HG03108 (cell line): ENCODE measurements around the gene GALNT18.

Experiments
- ATAC-seq: cut with Tn5 transposase; IDR thresholded peaks from one replicate; pipeline ENCODE4 v1.9.1; 2021; ENCODE audit warnings: moderate library complexity; ENCODE audit not compliant: unreplicated experiment

GALNT18 gene

DNA sequence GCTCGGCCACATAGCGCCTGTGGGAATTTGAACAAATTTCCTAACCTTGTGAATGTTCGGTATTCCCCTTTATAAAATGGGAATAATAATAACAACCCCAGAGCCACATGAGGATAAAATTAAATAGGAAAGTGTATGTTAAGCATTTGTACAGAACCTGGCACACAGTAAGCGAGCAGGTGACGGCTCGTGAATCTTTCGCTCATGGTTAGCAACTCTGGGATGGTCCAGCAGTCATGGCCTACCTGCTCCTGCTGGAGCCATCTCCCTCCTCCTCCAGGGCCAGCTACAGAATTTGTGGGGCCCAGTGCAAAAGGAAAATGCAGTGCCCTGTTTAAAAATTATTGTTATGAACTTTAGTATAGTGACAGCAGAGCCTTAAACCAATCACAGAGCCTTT is 180.3 kb downstream of the GALNT18 start:
- ATAC-seq = no peak

DNA sequence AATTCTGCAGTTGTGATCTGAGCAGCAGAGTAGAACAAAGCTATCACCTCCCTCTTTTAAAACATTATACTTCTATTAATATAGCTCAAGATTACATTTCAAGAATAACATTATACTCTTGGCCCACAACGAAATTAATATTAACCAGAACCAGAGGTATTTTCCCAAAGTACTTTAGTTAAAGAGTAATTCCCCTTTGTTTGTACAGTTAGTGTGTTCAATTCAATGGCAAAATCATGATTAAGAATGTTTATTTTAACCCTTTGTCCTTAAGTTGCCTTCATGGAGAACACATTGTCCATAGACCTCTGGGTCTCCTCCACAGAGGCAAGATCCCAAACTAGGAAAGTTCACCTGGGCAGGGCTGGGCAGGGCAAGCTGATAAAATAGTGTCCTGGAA is 180.7 kb downstream of the GALNT18 start:
- ATAC-seq = no peak

DNA sequence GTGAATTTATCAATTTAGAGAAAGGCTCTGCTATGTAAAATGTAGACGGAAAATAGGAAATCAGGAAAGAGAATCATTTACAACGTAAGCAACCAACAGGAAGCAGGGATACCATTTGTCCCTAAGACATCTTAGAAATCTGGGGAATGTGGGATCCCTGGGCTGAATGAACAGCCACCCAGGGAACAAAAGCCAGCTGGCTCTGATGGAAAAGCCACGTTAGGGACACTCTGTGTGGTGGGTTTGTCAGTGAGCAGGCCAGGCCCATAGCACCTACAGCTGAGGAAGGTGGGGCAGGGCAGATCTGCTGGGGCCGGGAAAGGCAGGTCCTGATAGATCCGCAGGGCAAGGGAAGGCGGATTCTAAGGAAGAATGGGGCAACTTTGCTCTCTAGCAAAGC is 181.7 kb downstream of the GALNT18 start:
- no peak for ATAC-seq

DNA sequence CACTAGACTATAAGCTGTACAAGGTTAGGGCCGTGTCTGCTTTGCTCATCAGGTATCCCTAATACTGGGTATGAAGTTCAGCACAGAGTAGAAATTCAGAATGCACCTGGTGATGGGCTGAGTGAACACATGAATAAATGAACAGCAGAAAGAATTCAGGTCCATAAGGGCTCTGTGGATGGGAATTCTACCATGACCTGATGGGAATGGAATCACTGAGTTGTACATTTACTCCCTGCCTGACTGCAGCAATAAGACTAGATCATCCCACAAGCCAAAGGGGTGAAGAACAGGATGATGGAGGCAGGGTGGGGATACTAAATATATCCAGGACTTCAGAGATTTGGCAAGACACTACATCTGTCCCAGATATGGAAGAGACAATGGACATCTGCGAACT is 182.2 kb downstream of the GALNT18 start:
- no peak for ATAC-seq

DNA sequence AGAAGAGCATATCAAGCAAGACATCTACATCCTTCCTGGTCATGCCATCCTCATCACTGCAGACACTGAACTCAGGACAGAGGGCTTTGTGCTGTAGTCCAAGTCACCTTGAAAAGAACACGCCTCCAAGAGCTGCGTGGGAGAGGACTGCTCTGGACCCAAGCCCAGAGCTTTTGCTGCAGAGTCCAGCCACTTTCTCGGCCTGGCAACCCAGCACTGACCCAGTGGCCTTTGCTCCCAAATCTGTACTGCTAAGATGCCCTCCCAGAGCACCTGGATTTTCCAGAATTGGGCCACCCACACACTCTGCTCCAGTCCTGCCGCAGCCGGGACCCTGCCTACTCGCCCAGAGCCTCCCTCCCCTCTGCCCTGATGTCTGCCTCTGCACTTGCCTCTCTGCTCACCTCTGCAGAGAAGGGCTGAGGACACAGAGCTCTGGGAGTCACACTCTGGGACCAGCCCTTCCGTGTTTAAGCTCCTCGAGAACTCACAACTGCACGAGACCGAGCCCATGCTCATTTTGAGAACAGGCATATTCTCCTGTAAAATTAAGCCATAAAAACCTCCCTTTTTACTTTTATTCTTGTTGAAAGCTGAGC is 185.0 kb downstream of the GALNT18 start:
- ATAC-seq = no peak

DNA sequence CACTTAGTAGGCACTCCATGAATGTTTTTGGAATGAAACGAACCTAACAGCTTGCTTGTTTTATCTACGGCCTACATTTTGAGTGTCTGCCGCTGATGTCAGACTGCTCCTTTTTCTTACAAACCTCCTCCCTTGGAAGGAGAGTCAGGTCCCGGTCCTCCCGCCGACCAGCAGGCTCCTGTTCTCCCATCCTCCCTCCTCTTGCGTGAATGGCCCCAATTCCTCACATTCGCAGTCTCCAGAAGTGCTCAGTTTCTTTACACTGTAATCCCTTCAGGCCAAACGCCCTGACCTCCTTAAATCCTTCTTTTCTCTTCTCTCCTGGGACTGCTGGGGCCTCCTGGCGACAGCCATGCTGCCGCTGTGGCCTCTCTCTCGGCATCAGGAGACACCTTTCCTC is 186.2 kb downstream of the GALNT18 start:
- no peak for ATAC-seq

DNA sequence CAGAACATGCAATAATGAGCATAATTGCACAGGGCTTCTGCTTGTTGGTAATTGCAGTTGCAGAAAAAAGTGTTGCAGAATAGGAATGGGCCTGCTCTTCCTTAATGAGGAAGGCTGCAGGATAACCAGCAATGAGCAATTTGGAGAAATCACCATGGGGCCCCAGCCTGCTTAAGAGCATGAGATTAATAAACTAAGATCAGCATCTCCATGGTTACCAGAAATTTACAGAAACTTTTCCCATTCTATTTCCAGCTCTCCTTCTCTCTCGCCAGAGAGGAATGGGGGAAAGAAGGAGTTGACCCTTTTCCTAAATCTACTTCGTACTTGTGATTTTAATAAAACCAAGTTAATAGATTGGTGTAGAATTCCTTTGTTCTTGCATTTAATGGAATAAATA is 187.8 kb downstream of the GALNT18 start:
- no peak for ATAC-seq

DNA sequence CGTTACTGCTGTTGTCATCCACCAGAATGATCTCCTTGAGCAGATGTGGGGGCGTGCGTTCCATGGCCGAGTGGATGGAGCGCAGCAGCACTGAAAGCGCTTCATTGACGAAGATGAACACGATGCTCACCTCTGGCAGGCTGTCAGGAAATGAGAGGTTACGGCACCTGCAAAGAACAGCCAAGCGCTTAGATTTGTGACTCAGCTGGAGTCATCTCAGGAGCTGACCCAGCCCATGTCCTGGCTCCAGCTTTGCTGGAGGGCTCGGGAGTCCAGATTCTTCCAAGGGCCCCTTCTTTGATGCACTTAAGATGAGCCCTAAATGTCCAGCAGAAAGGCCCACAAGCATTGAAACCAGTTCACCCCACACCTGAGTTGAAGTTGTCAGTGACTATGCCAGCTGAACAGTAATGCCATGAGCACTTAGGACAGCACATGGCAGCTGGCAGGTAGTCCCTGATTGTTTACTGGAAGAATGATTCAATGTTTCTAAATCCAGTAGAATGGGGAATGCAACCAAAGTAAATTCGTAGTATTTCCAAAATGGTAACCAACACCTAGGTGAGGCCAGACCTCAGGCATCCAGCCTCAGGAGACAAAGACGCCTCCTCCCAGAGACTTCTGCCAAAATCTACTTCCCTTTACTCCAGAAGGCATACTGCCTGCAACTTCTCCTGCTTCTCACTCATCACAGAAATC is 189.0 kb downstream of the GALNT18 start:
- ATAC-seq = no peak

DNA sequence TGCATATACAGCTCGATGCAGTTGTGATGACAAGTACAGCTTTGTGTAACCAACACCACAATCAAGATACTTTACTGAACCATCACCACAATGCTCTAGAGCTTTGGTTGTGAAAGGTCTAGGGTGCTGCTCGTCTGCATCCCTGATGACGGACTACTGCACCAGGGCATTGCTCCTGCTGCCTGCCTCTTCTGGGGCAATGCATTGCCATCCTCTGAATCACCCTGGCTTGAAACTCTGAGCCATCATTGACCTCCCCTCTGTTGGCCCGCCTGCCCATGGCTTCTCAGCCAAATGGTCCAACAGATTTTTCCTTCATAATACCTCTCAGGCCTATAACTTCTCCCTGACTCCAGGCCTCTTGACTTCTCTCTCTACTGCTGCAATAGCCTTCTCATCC is 191.4 kb downstream of the GALNT18 start:
- no peak for ATAC-seq

DNA sequence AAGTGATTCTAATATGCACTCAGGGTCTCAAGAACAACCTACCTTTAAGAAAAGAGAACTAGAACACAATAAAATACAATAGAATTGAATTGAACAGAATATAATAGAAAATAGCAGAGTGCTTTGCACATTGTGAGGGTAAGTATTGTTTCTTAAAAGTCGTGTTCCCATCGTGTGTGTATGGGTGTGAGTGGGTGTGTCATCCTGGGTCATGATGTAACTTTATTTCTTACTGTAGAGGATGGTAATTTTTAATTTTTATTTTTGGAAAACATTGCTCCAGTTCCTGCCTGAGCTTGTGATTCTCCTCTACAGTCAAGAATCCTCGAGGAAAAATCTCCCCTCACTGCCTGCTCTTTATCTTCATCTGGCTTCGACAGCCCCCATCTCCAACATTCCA is 193.1 kb downstream of the GALNT18 start:
- ATAC-seq = no peak

DNA sequence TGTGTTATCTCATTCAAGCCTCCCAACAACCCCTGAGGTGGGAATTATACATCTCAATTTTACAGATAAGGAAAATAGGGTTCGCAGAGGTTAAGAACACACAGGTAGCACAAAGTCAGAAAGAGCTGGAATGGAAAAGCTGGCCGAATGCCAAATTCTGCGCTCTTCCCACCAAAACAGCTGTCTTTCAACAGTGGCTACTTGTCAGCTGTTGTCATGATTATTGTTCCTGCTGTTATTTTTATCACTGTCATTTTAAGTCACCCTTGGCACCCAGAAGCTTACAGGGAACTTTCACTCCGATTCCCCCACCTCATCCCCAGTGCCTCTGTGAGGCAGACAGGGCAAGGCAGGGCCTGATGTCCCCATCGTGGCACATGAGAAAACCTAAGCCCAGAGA is 194.3 kb downstream of the GALNT18 start:
- no peak for ATAC-seq

DNA sequence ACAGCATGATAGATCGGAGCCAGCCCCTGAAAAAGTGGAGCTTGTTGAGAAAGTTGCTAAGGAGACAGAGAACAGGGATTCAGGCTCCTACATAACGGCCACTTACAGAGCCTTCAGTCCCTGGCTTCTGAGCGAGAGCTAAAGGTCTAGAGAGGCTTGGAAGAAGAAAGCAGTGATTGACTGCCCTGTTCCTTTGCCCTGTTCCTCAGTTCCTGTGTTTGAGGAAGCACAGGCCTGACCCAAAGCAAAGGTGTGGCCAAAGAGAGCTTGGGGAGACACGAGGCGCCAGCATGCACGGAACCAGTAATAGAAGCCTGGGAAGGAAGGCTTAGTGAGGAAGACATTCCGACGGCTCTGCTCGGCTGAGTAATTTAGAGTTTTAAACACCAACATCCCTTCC is 194.7 kb downstream of the GALNT18 start:
- no peak for ATAC-seq

DNA sequence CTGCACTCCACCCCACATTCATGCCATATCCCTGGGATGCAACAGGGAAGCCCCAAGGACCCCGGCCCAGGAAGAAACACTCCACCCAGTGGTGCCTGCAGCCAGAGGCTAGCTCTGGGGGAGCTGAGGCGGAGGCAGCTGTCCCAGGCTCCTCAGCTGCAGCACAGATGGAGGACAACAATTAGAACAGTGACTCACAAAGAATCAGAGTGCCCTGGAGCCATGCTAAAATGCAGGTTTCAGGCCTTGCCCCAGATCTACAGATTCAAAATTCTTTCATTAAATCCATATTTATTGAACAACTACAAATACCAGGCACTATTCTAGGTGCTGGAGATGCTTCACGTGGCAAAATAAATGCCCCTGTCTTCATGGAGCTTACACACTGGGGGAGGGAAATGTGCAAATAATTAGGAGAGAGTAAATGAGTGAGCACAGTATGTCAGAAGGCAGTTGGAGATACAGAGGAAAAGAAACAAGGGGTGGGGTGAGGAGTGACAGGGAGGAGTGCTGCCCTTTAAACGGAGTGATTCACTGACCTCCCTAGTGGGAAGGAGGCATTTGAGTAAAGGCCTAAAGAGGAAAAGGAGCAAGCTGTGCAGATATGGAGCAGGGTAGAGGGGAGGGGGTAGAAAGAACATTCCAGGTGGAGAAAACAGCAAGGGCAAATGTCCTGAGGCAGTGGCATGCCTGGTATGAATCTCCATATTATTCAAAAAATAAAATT is 195.4 kb downstream of the GALNT18 start:
- no peak for ATAC-seq

DNA sequence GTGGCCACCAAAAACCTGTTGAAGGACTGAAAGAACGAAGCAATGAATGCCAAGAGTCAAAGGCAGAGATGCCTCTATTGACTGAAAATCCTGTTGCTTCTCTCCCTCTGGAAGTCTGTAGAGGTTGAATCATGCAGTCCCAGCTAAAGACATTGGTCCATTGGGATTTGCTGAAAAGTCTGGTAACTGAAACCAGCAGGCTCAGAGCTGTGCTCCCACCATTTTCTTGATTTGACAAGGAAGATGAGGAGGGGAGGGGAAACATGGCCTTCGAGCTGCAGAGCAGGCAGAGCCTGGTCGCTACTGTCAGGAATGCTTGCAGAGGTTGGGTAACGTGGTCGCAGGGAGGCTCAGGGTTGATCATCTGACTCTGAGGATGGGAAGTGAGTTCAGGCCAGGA is 196.0 kb downstream of the GALNT18 start:
- ATAC-seq = no peak

DNA sequence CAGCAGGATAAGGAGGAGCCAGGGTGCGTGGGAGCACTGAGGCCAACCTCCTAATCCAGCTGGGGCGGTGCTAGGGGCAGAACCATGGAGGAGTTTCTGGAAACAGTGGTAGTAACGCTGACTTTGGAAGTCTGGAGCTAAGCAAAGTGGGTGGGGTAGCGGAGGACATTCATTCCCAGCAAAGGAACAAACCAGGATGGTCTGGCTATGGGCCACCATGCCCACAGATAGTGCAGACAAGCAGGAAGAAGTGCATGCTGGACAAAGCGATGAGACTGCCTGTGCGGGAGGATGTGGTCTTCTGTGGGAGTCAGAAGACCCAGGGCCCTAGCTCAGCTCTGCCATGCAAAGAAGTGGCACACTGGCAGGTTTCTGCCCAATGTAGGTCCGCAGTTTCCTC is 197.1 kb downstream of the GALNT18 start:
- ATAC-seq = no peak

DNA sequence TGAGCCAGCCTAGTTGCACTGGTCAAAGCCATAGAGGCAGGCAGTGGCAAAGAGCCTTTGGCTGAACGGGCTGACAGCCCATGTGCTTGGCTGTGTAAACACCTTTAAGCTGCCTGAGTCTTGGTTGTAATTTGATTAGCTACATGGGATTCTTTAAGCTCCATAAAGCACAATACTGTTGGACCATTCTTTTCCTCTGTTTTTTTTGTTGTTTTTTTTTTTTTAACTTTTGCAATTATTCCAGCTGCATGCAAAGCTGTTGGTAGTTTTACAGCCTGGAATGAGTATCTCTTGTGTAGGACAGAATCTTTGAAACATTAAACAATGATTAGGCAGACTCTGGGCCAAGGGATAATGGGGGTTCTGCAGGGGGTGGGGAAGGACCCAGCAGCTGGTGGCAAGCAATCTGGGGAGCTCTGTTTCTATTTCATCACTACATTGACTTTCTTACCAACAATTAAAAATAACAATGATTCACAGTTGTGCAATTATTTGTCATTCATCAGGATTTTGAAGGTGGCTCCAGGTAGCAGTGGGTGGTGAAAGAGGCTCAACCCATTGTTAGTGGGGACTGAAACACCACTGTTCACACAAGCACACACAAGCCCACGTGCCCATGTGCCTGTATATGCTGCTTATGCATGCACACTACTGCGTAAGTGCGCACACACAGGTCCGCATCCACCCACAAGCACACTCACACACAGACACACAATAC is 199.2 kb downstream of the GALNT18 start:
- ATAC-seq = no peak

DNA sequence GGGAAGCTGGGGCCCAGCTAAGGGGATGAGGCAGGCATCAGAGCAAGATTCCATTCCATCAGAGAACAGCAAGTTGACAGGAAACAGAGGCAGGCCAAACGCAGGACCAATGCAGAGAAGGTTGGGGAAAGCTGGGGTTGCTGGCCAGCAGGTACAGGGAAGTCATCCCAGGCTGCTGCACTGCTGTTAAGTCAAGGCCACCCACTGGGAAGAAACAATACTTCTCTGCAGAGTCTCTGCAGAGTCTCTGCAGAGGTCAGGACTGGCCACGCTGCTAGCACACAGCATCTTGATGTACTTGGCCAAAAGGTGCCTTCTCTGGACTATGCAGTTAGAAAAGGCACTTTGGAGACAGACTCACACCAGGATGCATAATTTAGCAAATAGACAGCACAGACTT is 200.3 kb downstream of the GALNT18 start:
- ATAC-seq = no peak

DNA sequence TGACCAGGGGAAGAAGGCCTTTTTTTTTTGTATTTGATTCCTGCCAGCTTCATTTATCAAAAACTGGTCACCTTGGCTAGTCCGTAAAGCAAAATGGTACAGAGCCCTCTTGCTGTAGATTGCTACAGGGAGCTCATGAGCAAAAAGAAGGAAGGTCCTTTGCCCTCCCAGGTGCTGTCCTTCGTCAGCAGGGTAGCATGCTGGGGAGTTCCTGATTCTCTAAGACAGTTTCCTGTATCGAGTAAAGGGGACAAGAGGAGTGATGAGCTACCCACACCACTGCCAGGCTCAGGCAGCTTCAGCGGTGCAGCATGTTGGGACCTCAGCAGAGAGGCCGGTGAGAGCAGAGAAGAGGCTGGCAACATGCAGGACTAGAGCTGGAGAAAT is 200.9 kb downstream of the GALNT18 start:
- no peak for ATAC-seq

DNA sequence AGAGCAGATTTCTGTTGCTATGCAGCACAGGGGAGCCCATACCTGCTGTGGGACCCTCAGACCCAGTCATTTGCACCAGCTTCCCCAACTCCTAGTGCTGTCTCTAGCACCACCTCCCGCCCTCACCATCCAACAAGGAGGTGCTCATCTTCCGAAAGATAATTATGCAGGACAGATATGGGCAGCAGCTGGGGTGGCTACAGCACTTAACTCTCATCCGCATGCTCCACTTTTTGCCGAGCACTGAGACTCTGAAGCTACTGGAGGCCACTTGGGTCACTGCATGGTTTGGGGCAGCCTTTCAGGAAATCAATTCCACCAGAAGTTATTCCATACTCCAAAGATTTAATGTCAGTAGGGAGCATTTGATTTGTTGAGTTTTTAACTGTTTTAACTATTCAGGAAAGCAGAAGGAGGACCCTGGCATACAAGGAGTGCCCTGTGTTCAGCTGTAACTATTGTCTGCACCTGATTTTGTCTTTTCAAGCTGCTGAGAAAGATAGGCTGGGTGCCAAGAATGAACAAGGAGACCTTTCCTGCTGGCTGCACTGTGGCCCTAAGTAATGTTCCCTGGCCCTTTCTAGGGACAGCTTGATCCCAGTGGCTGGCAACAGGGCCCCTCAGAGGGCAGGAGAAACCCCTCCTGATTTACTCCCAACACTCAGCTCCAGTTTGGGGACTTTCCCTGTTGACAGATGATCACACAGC is 201.5 kb downstream of the GALNT18 start:
- no peak for ATAC-seq

DNA sequence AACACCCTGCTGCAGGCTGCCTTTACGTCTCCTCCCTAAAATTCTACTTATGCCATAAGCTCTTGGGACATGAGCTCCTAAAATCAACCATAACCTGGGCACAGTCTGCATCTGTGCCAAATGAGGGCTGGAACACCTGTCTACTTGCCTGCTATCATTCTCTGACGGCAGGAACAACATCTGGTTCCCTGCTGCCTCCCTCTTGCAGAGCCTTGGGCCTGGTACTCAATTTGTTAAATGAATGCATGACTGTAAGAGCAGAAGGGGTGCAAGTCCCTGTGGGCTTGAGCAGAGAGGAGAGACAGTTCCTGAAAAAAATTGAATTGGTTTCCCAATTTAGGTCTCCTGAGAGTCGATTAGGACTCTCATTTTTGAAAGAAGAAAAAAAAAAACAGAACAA is 202.1 kb downstream of the GALNT18 start:
- no peak for ATAC-seq

DNA sequence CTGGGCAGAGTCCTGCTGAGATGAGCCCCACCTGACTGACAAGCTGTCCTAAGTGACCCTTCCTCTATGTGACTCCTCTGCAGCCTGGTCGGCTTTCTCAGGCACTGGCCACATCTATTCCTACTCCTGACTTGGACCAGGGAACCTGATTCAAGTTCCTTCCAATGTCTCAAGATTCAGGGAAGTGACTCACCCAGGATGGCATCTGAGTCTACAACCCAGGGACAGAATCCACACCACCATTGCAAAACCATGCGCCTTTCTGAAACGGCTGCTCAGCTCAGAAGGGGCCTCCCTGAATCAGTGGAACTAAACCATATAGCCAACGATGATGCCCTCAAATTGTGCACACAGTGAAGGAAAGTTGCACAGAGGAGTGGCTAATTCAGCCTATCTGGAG is 204.9 kb downstream of the GALNT18 start:
- ATAC-seq = no peak
